H4 (cell line): ENCODE results near the gene MT1G. TPM values are rescaled to one million over a fixed set of nuclear protein-coding genes. Genes with fewer than 3 reads are reported as not detected.
"Not testable (repeated sequence)": the region's sequence is repeated elsewhere in the genome, so short reads cannot be mapped to it uniquely, and the experiment has no call there.

Experiments used
- DNase-seq: peaks from one replicate; pipeline ENCODE4 v3.0.0-alpha.2; 2015; ENCODE audit warnings: low spot score
- total RNA-seq: library from RNA; depleted of rRNA; stranded (reverse); fragments of >200 nt; shearing (Covaris generic); gene quantifications from 2 replicates; pipeline ENCODE4 v1.2.3, GENCODE V29; 2014

MT1G gene
- total RNA-seq, 1 experiment from 2014 or later, result not detected

DNA sequence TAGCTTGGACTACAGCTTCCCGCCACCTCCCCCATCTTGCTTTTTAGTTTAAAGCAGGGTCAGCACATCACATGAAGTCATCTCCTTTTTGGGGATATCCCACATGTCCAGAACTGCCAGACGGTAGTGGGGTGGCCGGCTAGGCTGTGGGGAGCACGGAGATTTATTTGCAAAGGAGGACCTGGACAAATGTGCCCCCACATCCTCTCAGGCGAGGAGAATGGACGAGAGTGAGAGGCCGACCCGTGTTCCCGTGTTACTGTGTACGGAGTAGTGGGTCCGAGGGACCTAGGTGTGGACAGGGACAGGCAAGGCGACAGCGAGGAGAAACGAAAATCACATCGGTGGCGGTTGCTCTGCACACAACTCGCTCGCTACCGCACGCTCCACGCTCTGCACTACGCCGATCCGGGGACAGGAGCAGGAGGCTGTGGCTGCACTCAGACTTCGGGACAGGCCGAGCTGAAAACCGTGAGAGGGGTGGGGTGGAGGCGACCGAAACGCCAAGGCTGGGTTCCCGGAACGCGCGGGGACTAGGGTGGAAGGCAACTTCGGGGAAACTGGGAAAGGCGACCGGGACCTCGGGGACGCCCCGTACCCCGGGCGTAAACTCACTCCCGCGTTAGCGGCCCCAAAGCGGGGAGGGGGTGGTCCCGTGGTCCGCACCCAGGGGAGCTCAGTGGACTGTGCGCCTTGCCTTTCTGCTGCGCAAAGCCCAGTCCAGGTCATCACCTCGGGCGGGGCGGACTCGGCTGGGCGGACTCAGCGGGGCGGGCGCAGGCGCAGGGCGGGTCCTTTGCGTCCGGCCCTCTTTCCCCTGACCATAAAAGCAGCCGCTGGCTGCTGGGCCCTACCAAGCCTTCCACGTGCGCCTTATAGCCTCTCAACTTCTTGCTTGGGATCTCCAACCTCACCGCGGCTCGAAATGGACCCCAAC, 29.8 kb downstream of the MT1G start, which contains the start of gene MT1A:
Gene MT1A (plus strand): TSS at position 853 of the 937 bp plus-strand sequence. CDS start 73 bp downstream, at position 926.
- DNase-seq, result no peak

DNA sequence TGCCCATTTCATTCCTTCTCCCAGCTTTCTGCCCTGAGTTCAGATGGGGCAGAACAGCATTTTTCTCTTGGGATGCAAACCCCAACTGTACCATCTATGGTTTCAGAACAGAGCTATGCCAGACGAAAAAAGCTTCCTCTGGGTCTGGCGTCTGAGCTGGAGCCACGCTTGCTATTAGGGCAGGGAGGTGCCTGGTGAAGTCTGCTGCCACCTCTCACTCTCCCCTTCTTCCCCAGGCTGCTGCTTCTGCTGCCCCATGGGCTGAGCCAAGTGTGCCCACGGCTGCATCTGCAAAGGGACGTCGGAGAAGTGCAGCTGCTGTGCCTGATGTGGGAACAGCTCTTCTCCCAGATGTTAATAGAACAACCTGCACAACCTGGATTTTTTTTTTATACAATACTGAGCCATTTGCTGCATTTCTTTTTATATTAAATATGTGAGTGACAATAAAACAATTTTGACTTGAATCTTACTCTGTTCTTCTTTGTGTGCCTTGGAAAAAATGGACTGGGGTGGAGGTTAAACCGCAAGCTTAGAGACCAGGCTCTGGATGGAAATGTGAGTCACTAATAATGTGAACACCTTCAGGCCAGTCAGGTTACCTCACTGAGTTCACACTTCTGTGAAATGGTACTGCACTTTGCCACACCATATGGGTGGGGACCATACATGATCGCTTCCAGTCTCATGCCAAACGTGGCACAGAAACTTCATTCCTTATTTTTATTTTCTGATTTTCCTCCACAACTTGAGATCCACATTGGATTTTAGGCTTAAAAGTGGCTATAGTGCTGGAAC, 31.1 kb downstream of the MT1G start:
- no peak for DNase-seq

DNA sequence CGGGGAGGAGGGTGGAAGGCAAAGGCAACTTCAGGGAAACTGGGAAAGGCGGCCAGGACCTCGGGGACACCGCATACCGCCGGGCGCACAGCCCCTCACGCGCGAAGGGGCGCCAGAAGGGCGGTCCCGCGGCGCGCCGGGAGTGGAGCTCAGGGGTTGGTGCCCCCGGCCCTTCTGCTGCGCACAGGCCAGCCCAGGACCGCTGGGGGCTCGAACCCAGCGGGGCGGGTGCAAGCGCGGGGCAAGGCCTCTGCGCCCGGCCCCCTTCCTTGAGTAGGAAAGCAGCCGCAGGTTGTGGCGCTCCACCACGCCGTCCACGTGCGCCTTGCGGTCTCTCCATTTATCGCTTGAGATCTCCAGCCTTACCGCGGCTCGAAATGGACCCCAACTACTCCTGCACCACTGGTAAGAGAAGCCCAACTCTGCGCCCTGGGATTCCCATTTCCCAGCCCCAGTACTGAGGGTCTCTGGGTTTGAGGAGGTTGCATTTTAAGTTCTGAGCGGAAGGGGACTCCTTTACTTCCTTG, 32.4 kb downstream of the MT1G start:
- DNase-seq, result no peak

DNA sequence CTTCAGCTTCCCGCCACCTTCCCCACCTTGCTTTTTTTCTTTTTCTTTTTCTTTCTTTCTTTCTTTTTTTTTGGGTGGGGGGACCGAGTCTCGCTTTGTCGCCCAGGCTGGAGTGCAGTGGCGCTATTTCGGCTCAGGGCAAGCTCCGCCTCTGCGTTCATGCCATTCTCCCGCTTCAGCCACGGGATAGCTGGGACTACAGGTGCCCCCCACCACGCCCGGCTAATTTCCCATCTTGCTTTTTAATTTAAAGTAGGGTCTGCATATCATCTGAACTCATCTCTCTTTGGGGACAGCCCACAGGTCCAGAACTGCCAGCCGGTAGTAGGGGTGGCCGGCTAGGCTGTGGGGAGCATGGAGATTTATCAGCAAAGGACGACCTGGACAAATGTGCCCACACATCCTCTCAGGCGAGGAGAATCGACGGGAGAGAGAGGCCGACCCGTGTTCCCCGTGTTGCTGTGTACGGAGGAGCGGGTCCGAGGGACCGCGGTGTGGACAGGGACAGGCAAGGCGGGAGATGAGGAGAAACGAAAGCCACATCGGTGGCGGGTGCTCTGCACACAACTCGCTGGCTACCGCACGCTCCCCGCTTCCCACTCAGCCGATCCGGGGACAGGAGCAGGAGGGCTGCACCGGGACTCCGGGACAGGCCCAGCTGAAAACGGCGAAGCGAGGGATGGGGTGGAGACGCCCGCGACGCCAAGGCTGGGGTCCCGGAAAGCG, 33.0 kb downstream of the MT1G start:
- DNase-seq, result no peak

DNA sequence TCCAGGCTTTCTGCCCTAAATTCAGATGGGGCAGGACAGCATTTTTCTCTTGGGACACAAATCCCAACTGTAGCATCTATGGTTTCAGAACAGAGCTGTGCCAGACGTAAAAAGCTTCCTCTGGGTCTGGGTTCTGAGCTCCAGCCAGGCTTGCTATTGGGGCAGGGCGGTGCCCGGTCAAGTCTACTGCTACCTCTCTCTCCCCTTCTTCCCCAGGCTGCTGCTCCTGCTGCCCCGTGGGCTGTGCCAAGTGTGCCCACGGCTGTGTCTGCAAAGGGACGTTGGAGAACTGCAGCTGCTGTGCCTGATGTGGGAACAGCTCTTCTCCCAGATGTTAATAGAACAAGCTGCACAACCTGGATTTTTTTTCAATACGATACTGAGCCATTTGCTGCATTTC, 34.3 kb downstream of the MT1G start:
- no peak for DNase-seq

GRCh38 chr16:56632848-56633365, 35.0 kb downstream of the MT1G start:
- no peak for DNase-seq

- DNase-seq, result no peak
Observed at GRCh38 chr16:56632156-56632847, 35.6 kb downstream of the MT1G start, which contains the start of gene MT1M. Gene MT1M (plus strand): TSS chr16:56632659. CDS start chr16:56632732, 73 bp downstream.

- DNase-seq, result no peak
Observed at GRCh38 chr16:56631832-56632155, 36.1 kb downstream of the MT1G start.

DNA sequence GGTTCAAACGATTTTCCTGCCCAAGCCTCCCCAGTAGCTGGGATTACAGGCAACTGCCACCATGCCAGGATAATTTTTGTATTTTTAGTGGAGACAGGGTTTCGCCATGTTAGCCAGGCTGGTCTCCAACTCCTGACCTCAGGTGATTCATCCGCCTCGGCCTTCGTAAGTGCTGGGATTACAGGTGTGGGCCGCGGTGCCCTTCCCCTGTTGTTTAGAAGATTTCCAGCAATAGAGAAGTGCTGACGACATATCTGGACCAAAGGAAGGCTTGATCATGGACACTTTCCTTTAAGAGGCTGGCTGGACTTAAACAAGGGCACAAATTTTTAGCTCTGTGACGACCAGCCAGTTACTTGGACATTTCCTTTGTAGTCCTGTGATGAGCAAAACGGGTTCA, 36.7 kb downstream of the MT1G start:
- DNase-seq, result no peak

- no peak for DNase-seq
Observed at GRCh38 chr16:56630134-56630533, 37.7 kb downstream of the MT1G start.

DNA sequence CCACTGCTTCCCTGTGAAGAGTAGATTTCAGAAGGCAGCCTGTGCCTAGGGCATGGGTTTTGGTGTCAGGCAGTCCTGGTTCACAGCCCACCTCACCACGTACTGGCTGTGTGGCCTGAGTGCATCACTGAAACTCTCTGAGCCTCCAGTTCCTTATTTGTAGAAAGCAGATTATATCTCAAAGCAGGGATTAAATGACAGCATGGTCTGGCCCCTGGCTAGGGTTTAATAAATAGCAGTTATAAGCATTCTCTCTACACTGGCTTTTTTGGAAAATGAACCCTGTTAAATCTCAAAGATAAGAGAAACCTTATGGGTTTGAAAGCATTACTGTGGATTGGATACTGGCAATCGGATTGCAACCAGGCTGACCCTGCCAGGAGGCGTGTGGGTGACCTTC, 38.3 kb downstream of the MT1G start:
- DNase-seq, result no peak

DNA sequence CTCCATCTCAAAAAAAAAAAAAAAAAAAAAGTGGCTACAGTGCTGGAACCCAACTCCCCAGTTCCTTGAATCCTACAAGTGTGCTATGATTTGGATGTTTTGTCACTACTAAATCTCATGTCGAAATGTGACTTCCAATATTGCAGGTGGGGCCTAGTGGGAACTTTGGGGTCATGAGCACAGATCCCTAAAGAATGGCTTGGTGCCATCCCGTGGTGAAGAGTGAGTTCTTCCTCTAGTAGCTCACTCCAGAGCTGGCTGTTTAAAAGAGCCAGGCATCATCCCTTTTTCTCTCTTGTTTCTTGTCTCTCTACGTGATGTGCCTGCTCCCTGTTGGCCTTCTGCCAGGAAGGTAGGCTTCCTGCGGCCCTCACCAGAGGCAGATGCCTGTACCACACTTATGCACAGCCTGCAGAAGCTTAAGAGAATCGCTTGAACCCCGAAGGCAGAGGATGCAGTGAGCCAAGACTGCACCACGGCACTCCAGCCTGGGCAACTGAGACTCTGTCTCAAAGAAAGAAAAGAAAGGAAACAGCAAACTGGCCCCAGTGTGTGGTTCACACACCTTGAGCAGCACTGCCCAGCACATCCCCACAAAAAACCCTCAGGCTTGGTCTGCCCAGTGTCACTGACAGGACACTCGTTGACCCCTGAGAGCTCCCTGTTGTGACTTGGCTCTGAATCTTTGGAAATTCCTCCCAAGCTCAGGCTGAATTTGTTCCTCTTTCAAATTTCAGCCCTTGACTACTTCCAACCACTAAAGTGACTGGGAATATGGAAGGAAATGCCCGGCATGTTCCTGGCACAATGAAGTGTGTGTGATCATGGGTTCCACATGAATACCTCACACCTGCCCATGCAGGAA, 39.1 kb downstream of the MT1G start:
- DNase-seq, result no peak

GRCh38 chr16:56626685-56627084, 41.2 kb downstream of the MT1G start:
- DNase-seq, result no peak

DNA sequence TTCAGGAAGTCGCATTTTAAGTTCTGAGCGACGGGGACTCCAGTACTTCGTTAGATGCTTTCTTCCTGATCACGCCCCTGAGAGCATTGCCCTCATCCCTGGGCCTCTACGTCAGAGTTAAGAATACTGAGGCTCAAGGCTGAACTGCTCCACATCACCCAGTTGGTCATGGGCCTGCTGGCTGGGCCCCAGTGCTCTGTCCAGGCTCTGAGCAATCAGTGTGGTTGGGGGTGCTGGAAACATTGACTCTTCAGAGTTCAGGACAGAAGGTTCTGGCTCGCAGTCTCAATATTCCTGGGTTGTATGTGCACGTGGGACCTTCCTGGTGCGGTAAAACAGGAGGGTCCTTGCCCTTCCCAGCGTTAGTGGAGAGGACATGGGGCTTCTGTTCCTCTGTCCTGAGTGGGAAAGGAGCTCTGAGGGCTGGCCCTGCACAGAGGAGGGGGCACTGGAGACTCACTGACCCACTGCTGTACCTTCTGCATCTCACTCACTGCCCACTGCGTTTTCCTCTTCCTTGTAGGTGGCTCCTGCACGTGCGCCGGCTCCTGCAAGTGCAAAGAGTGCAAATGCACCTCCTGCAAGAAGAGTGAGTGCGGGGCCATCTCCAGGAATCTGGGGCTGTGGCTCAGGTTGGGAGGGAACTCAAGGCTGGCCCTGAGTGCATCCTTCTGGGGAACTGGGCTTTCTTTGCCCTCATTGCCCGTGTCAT, 41.8 kb downstream of the MT1G start:
- DNase-seq, result no peak

GRCh38 chr16:56625140-56625942, 42.5 kb downstream of the MT1G start, which contains the start of gene MT1E:
Gene MT1E (plus strand): TSS chr16:56625781. CDS start chr16:56625852, 71 bp downstream.
- DNase-seq, result no peak

DNA sequence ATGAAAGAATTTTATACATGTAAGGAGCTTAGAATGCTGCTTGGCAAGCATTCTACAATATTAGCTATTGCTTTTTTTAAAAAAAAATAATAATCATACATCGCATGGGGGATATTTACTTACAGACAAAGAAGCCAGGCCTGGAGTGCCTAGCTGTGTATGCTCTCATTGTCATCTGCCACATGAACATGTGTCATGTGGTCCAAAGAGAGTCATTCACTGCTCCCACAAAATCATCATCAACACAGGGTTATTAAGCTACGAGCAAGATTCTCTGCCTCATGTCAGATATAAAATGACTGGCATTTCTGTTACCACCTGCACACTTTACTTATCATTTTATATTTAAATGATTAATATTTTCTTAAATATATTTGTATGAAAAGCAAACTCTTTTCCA, 44.2 kb downstream of the MT1G start:
- DNase-seq, result no peak

DNA sequence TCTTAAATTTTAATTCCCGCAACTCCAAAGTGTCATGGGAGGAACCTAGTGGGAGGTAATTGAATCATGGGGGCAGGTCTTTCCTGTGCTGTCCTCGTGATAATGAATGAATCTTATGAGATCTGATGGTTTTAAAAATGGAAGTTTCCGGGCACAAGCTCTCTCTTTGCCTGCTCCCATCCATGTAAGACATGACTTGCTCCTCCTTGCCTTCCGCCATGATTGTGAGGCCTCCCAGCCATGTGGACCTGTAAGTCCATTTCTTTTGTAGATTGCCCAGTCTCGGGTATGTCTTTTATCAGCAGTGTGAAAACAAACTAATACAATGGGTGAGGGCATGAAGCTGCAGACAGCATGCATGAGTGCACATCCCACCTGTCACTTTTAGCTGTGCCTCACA, 44.7 kb downstream of the MT1G start:
- DNase-seq, result not testable (repeated sequence)
